HG02610 (cell line): ENCODE measurements around the gene PRR36.
"Not testable (repeated sequence)": the region's sequence is repeated elsewhere in the genome, so short reads cannot be mapped to it uniquely, and the experiment has no call there.

Experiments
- ATAC-seq: cut with Tn5 transposase; IDR thresholded peaks from one replicate; pipeline ENCODE4 v1.9.1; 2021; ENCODE audit warnings: mild to moderate bottlenecking, moderate library complexity; ENCODE audit not compliant: unreplicated experiment

PRR36 gene

DNA sequence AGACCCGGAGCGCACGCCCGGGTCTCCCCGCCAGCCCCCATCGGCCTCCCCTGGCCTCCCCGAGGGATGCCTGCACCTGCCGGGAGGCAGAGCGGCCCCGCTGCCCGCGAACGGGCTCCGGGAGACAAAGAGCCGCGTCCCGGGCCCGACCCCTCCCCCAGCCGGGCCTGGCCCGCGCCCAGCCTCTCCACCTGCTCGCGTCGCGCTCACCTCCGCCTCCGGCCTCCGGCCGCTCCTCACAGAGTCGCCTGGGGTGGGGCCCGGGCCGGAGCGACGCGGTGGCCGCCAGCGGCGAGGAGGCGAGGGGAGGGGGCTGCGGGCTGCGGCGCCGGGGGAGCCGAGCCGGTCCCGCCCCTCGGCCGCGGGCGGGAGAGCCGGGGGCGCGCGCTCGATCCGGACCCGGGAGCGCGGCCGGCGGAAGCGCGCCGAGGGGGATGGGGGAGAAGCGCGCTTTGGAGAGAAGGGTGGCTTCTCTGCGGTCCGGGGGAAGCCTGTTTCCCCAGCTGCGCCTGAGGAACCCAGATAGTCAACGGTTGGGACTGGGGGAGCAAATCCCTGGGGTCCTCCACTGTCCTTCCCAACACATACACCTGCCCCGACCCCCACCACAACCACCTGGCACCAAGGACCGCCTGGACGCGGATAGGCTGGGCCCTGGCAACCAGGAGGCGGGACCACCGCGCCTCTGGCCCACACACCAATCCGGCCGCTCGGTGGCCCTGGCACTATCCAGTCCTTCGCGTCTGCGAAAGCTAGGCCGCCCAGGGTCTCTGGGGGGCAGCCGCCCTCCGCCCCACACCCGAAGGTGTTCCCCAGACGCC lies at the start of gene PRR36:
TSS of gene PRR36 (minus strand) at position 315 of the 821 bp plus-strand sequence. CDS start 701 bp downstream, outside the sequence.
- no peak for ATAC-seq

DNA sequence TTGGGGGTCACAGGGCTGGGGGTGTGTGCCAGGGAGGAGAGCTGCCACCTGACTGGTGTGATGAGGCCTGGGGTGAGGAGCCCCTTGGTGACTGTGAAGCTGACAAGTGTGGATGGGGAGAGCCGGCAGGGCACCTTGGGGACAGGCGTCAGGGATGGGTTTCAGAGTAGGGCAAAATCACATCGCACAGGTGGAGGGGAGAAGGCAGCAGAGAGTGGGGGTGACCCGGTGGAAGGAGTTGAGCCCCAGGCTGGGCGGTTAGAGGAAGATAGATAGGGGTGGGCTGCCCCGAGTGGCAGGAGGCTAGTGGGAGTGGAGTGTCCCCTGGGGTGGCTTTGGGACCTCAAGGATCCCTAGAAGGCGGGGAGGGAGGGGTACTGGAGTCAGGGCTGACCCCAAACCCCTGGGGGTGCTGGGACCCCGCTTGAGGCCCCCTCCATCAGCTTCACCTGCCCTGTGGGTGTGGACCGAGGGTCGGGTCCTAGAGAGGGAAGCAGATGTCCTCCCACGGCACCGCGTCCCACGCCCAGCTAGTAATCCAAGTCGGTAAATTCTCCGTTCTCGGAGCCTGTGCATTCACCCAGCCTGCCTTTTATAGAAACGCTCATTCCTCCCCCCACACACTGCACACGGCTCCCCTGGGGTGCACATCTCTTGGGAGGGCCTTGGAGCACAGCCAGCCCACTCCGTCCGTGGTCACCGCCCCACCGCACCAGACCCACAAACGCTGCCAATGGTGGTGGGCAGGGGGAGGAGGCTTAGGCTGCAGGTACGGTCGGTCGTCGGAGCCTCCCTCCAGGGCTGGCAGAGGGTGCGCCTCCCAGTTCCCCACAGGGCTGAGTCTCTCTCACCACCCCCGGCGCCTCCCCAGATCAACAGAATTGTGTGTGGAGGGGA lies 49.4 kb upstream of the PRR36 start:
- no peak for ATAC-seq

DNA sequence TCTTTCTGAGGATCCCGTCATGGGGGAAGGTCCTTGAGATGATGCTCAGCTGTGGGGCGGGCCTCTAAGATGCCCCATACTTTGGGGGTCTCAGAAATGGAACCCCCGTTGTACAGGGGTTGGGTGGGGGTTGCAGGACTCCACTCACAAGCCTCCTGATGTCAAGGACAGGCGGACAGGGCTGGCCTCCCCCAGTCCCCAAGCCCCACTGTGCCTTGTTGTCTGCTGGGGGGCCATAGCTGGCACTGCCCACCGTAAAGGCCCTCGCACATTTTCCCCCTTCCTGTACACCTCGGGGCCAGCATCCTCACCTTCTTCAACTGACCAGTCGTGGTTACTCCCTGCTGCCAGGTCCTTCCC lies 48.6 kb upstream of the PRR36 start:
- ATAC-seq, result no peak

DNA sequence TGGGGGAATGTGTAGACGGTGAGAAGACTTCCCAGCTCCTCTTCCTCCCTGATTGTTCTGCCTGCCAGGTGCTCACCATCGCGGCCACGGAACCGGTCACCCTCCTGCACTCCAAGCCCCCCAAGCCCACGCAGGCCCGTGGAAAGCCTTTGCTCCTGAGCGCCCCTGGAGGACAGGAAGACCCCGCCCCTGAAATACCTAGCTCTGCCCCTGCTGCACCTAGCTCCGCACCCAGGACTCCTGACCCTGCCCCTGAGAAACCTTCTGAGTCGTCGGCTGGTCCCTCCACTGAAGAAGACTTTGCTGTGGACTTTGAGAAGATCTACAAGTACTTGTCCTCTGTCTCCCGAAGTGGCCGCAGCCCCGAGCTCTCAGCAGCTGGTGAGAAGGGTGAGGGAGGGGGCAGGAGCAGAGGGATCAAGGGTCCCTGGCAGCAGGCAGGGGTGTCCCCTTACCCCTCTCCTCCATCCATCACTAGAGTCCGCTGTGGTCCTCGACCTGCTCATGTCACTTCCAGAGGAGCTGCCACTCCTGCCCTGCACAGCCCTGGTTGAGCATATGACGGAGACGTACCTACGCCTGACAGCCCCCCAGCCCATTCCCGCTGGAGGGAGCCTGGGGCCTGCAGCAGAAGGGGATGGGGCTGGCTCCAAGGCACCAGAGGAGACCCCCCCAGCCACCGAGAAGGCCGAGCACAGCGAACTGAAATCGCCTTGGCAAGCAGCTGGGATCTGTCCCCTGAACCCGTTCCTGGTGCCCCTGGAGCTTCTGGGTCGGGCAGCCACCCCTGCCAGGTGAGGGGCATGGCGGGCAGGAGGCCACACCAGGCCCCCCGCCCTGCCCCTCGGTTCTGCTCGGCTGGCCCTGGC lies 48.0 kb upstream of the PRR36 start:
- no peak for ATAC-seq

DNA sequence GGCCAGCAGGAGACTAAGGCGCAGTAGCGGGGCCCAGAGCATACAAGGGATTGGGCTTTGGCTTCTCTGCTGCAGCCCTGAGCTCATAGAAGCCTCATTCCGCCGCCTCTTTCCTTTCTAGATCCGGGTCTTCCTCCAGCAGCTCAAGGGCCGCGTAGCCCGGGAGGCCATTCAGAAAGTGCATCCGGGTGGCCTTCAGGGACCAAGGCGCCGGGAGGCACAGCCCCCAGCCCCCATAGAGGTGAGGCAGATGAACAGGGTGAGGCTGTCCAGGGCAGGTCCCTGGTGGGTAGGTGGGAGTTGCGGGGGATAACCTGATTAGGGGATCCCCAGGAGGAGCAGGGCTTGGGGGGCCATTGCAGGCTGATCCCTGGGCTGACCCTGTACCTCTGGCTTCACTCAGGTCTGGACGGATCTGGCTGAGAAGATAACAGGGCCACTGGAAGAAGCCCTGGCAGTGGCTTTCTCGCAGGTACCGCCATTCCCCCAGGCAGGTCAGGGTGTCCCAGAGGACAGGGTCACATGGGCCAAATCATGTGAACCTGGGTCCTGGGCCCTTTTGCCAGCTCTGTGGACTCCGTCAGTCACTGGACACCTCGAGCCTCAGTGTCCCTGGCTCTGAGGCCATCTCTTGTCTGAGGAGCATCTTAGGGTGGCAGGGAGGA lies 47.2 kb upstream of the PRR36 start:
- no peak for ATAC-seq

DNA sequence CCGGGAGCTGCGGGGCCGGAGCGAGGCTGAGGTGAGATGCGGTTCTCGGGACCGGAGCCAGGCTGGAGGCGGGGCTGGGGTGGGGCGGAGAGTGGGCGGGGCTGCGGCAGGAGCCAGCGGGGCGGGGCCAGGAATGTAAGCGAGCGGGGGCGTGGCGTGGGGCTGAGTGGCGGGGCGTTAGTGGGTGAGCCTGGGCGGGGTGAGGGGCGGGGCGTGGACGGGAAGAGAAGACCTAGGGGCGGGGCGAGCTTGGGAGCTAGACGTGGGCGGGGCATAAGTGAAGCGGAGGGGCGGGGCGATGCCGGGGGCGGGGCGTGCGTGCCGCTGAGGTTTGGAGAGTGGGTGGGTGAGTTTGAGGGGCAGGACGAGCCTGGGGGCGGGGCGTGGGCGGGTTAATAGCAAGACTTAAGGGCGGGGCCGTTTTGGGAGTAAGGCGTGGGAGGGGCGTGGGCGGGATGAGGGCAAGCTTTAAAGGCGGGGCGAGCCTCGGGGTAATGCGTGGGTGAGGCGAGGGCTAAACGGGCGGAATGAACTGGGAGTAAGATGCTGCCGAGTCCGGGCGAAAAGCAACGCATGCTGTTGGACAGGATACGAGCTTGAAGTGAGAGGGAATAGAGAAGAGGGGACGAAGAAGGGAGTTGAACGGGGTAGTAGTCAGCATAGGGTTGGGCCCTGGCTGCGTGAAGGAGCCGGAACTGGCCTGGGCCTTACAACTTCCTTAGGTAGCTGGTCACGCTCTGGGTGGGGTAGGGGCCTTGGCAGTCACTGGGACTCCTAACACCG lies 46.5 kb upstream of the PRR36 start:
- peak; percentile 40 for ATAC-seq

DNA sequence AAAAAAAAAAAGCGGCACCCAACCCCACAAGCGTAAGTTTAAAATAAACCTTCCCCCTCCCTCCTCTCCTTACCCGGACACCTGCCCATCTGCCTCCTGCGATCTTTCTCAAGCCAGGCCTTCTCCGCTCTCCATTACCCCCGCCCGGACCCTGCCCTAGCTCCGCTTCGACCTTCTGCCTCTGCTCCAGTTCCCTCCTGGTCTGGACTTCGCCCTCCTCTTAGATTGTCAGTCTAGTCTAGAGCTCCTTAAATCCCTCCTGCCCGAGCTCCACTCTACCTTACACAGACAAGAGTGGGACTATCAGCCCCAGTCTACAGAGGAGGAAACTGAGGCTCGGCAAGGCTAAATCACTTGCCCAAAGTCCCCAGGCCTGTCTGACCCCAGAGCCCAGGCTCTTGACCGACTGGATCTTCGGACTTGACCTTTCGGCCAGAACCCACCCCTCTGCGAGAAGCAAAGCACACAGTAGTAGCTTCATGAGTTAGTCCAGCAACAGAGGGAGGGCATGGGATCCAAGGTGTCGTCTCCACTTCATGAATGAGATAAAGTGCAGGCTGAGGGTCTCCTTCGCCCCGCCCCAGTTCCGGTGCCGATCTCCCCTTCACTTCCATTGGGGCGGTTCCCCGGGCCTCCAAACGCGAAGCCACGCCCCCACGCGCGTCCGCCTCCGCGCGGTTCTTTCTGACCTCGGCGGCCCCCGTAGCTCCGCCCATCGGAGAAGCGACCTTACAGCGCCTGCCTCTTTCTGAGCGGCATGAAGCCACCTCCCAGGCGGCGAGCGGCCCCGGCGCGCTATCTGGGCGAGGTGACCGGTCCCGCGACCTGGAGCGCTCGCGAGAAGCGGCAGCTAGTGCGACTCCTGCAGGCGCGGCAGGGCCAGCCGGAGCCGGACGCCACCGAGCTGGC lies 45.7 kb upstream of the PRR36 start, which contains the start of gene SNAPC2:
TSS of gene SNAPC2 (plus strand) at position 729 of the 909 bp plus-strand sequence. CDS start at position 758, 29 bp downstream.
- peak; percentile 49 for ATAC-seq

DNA sequence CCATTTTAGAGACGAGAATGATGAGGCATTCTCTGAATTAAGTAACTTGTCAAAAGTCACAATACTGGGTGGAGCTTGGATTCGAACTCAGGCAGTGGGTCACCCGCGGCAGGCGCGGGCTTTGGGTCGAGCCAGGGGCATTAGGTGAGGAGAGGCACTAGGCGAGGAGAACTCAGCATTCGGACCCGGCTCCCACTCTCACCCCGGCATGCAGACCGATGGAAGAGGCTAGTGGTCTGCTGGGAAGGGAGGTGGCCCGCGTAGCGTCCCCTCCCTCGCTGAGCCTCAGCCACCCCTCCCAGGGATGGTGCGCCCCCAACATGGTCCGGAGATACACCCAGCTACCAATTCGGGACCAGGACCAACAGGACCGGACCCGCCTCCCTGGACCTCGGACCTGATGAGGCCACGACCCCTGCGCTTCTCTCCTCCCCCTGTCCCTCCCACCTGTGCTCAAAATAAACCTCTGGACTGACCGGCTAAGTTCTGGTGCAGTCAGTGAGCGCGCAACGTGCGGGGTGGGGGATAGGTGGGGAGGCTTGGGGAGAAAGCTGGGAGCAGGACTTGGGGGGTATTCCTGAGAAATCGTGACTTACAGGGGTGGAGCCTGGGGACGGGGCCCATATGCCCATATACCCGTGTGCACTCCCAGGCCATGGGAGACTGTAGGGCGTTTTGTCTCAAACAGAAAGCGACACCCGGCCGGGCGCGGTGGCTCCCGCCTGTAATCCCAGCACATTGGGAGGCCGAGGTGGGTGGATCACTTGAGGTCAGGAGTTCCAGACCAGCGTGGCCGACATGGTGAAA lies 44.6 kb upstream of the PRR36 start:
- no peak for ATAC-seq

DNA sequence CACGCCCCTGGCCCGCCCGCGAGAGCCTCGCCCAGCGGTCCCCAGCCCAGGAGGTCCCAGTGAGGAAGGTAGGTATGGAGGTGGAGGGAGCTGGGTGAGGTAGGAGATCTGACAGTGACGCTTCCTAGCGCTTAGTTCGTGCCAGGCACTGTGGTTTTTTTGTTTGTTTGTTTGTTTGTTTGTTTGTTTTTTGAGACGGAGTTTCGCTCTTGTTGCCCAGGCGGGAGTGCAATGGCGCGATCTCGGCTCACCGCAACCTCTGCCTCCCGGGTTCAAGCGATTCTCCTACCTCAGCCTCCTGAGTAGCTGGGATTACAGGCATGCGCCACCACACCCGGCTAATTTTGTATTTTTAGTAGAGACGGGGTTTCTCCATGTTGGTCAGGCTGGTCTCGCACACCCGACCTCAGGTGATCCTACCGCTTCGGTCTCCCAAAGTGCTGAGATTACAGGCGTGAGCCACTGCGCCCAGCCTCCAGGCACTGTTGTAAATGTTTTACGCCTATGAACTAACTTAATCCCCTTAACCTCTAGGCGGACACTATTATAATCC lies 43.9 kb upstream of the PRR36 start:
- not testable (repeated sequence) for ATAC-seq

DNA sequence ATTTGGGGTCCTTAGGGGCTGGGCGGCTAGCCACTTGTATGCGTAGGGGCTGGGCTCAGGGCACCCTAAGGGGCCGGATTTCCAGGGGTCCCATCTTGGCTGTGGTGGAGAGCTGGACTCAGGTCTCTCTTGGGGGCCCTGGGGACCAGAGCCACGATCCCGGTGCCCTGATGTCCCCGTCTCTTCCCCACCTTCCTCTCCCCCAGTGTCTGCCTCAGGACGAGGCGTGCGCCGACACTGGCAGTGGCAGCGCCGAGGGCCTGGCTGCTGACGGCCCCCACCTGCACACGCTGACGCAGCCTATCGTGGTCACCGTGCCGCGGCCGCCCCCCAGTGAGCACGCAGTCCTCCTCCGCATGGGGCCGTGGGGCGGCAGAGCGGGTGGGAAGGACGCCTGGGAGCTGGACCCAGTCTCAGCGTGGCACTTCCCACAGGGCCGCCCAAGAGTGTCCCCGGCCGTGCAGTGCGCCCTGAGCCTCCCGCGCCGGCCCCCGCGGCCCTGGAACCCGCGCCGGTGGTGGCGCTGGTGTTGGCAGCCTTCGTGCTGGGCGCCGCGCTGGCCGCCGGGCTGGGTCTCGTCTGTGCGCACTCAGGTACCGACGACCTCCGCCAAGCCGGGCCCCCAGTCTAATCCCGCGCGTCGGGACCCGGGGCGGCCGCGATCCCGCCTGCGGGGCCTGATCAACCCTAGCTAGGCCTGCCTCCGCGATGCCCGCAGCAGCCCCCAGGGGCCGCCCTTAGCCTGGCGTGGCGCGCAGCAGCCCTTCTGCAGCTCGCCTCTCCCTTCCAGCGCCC lies 43.3 kb upstream of the PRR36 start:
- ATAC-seq, result no peak

DNA sequence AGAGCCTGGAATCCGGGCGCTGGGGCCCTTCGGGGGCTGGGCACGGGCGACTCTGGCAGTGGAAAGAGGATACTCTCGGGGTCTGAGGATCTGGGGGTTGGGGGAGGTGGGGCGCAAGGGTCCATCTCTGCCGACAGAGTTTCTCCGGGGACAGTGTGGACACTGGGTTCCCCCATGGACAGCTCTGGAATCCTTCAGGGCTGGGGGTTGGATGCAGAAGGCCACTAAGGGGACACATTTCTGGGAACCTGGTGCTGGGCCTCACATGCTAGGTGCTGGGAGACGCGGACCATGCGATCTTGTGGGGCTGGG lies 42.7 kb upstream of the PRR36 start:
- ATAC-seq, result no peak

DNA sequence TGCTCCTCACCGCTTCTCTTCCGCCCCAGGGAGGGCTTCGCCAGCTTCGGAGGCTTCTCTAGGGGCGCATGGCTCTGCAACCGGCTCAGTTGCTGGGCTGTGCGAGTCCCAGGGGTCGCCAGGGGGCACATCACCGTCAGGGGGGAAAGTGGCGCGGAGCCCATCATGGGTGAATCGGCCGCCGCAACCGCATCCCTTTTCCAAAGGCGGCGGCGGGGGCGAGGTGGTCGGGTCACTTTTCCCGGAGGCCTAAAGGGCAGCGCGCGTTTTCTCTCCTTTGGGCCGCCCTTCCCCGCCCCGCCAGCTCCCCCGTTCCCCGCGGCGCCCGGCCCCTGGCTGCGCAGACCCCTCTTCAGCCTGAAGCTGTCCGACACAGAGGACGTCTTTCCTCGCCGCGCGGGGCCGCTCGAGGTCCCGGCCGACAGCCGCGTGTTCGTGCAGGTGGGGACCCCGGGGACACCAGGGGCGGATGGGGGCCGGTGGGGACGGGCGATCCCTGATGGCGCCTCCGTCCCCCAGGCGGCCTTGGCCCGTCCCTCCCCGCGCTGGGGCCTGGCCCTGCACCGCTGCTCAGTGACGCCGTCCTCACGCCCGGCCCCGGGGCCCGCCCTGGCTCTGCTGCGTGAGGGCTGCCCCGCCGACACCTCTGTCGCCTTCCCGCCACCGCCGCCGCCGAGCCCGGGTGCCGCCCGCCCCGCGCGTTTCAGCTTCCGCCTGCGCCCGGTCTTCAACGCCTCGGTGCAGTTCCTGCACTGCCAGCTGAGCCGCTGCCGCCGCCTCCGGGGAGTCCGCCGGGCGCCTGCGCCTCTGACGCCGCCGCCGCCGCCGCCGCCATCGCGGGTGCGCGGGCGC lies 42.1 kb upstream of the PRR36 start:
- no peak for ATAC-seq

DNA sequence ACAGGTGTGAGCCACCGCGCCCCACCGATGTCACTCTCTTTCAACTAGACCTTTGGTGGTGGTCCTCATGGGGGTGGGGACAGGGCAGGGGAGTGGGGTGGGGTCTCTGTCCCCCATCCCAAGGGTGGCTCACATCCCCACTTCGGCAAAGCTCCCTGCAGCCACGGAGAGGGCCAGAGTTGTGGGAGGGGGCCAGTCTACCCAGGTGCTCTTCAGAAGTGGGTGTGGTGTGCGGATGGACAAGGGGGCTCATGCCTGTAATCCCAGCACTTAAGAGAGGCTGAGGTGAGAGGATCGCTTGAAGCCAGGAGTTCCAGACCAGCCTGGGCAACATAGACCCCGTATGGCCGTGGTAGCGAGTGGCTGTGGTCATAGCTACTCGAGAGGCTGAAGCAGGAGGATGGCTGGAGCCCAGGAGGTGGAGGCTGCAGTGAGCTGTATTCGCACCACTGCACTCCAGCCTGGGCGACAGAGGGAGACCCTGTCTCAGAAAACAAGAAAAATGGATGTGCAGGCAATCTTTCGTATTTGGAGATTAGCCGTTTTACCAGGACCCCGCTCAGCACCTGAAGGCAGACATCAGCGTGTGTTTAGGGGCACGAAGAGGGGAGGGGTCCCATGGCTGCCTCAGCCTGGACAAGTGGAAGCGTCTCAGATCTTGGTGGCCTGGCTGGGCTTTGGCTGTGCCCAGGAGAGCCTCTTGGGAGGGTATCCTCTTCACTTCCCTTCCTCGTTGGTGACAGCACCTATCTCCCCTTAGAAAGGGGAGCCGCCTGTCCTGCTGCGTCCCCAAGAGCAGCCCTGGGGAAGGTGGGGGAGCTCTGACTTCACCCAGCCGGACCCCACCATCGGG lies 41.3 kb upstream of the PRR36 start:
- ATAC-seq, result no peak

DNA sequence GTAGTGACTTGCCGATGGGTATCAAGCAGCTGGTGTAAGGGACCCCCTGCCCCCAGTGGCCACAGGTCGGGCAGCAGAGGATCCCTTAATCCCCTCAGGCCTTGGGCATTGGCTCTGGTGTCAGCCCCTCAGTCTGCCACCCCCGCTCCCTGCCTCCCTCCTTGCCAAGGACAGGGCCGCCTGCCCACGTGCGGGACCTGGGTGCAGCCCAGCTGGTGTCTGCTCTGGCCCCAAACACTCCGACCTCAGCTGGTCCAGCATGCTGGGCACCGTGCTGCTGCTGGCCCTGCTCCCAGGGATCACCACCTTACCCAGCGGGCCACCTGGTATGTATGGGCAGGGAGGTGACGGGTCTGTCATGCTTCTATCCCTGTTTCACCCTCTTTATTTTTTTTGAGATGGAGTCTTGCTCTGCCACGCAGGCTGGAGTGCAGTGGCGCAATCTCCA lies 40.4 kb upstream of the PRR36 start, which contains the start of gene TGFBR3L:
TSS of gene TGFBR3L (plus strand) at position 233 of the 448 bp plus-strand sequence.
- no peak for ATAC-seq

DNA sequence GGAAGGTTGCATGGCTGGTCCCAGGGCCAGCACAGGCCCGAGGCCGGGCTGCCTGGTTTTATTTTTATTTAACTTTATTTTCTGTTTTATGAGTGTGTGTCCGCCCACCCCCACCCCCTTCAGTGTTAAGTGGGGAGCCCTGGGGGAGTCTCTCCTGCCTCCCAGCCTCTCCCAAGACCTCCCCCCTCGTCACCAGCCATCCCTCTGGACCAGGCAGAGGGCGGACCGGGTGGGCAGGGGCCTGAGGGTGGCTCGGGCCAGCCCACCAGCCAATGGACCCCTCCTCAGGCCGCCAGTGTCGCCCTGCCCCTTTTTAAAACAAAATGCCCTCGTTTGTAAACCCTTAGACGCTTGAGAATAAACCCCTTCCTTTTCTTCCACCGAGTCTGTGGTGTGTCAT lies 39.9 kb upstream of the PRR36 start:
- ATAC-seq, result no peak
